HUES64 (cell line): ENCODE data around the gene CHDH.

ENCODE experiments used
- H3K27ac ChIP-seq: 2 replicates; pipeline ENCODE4 v1.7.0; 2013; ENCODE audit warnings: low read depth, low read length, inconsistent platforms
- H3K27me3 ChIP-seq: 2 replicates; pipeline ENCODE4 v1.6.1; 2013; ENCODE audit warnings: mild to moderate bottlenecking, low read length; ENCODE audit not compliant: insufficient read depth
- H3K36me3 ChIP-seq: 2 replicates; pipeline ENCODE4 v1.6.1; 2013; ENCODE audit warnings: mild to moderate bottlenecking, low read length; ENCODE audit not compliant: insufficient read depth
- H3K4me1 ChIP-seq: 2 replicates; pipeline ENCODE4 v1.6.1; 2013; ENCODE audit warnings: mild to moderate bottlenecking, low read length, moderate library complexity; ENCODE audit not compliant: insufficient read depth
- H3K4me3 ChIP-seq: 2 replicates; pipeline ENCODE4 v1.5.1; 2013; ENCODE audit warnings: mild to moderate bottlenecking, low read length, moderate library complexity
- H3K9ac ChIP-seq: 2 replicates; pipeline ENCODE4 v1.6.1; 2013; ENCODE audit warnings: mild to moderate bottlenecking, low read depth, low read length
- H3K9me3 ChIP-seq: 2 replicates; pipeline ENCODE4 v1.6.1; 2013; ENCODE audit warnings: low read depth, low read length; ENCODE audit not compliant: insufficient read depth
- WGBS: fragments of 150-250, 120-280 bp; methylation state at CpG from one replicate; pipeline ENCODE4 v1.1.7; 2013; ENCODE audit warnings: missing lambda C conversion rate; 5-methylcytosine and 5-hydroxymethylcytosine counted together

CHDH gene

DNA sequence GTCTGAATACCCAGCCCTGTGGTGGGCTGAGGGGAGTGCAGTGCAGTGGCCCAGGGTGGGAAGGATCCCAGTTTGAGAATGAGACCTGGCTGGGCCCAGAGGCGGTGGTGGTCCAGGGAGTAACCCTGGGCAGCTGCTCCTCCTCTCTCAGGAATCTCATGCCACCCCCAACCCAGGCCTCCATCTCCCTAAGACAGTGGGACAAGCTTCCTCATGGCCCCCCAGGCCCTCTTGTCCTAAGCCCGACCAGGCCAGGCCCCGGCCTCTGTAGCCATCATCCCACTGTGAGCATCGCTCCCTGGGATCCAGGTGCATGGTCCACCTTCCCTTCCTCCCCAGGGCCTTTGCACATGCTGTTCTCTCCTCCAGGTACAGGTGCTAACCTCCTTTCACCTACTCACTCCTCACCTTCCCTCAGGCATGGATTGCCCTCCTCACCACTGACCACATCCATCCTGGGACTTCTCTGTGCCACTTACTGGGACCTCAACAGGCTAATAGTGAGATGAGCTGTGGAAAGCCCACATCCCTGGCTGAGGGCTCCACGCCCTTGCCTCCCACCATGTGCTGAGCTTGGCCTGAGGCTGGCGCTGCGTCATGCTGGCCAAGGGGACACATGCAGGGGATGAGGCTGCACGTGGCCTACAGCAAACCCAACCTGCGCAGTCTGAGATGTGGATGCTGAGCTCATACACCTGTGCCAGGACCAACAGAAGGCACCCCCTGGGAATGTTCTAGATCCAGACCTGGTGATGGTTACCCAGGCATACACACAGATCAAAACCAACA, 9.9 kb downstream of the CHDH start:
- Histone ChIP-seq H3K4me3 (no peak overlapping the region), H3K4me1 (no peaks in the 10 kb centered on the region), H3K9ac (no peak overlapping the region), H3K27me3 (no peaks in the 10 kb centered on the region), H3K9me3 (no peaks in the 10 kb centered on the region), H3K27ac (no peak overlapping the region), H3K36me3 (peaks cover 5% of the 10 kb centered on the region; the same call in 1 of the 2 replicates)
- 94% methylated on average over 9 of the region's 9 CpGs for WGBS

DNA sequence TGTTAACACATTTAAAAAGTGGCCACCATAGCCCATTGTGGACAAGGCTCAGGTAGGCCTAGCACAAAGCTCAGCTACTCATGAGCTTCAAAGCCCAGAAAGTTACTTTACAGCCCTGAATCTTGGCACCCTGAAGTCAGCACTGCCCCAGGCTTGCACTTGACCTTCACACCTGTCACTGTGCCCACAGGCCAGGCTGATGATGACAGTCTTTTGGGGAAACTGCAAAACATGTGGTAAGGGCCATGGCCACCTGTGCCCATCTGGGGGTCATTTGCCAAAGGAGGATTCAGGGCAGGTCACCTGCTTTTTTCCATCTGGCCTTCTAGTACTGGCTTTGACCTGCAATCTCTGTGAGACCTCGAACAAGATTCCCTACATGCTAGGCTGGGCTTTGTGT, 11.0 kb downstream of the CHDH start:
- no peak overlapping the region for H3K4me3 ChIP-seq
- no peaks in the 10 kb centered on the region for H3K27me3 ChIP-seq
- H3K9me3 ChIP-seq: no peaks in the 10 kb centered on the region
- H3K36me3 ChIP-seq: peaks cover 5% of the 10 kb centered on the region; the same call in 1 of the 2 replicates
- no peaks in the 10 kb centered on the region for H3K4me1 ChIP-seq
- 95% methylated on average over 1 of the region's 1 CpG for WGBS
- H3K9ac ChIP-seq: no peak overlapping the region
- no peak overlapping the region for H3K27ac ChIP-seq

DNA sequence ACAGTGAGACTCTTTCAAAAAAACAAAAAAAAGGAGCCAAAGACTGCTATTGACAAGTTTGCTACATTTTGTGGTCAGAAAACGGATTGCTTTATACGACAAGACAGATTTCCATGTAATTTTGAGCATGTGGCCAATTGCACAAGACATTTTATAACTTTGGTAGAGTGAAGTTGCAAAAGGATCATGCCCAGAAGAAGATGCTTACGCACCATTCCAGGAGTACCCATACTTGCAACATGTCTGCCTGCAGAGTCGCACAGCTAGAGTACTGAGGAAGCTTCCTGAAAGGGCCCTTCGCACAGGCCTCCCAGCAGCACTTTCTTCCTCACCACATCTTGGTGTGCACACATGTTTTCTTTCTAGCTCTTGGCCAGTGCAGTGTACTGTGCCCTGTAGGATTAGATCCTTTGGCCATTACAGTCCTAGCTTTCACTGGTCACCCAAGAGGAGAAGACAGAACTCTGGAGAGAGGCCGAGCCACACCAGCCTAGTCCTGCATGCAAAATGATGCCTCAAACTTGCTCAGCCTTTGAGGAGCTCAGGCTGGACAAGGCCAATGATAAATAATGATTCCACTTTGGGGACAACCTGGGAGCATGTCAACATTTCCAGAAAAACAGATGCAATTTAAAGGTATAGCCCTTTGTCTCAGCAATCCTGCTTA, 11.7 kb downstream of the CHDH start:
- H3K9ac ChIP-seq: no peak overlapping the region
- no peaks in the 10 kb centered on the region for H3K4me1 ChIP-seq
- H3K36me3 ChIP-seq: peaks cover 5% of the 10 kb centered on the region; the same call in 1 of the 2 replicates
- no peaks in the 10 kb centered on the region for H3K27me3 ChIP-seq
- H3K9me3 ChIP-seq: no peaks in the 10 kb centered on the region
- 96% methylated on average over 6 of the region's 6 CpGs for WGBS
- no peak overlapping the region for H3K27ac ChIP-seq
- no peak overlapping the region for H3K4me3 ChIP-seq

DNA sequence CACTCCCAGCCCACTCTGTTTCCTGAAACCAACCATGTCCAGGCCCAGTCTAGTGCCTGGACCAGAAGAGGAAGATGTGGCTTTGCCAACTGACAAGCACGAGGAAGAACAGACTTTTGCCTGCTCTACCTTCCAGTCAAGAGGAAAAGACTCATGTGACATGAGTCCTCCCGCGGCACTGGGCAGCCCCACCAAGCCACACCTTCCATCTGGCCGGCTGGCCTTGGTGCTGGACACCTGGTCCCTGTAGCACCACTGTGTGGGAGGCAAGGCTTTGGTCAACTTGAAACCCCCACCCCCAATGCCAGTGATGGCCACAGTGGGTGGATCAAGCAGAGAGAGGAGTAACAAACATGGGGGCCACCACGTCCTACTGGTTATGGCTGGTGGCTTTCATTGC, 12.5 kb downstream of the CHDH start:
- 93% methylated on average over 5 of the region's 5 CpGs for WGBS
- Histone ChIP-seq H3K9ac (no peak overlapping the region), H3K4me3 (no peak overlapping the region), H3K36me3 (no peaks in the 10 kb centered on the region), H3K27ac (no peak overlapping the region), H3K27me3 (no peaks in the 10 kb centered on the region), H3K4me1 (no peaks in the 10 kb centered on the region), H3K9me3 (no peaks in the 10 kb centered on the region)

DNA sequence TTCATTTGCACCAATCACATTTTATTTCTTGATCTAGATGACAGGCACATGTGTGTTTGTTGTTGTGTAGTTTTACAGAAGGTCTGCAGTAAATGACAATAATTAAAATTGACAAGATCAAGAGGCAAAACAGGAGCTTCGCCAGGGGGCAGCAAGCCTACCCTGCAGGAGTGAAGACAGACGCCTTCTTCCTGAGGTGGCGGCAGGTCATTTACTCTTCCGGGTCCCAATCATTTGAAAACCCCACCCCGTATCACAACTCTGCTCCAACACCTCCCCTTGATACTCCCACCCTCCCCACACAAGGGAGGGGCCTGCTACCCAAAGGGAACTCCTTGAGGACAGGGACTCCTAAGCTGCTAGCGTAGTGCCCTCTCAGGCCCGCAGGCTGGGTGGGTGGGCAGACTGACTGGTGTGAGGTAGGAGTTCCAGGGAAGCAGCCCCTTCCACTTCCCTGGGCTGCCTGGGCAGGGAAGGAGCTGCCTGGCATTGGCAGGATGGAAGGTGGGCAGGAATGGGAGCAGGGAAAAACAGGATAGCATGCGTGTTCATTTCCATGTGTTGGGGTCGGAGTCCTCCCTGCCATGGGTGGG, 13.1 kb downstream of the CHDH start:
- Histone ChIP-seq H3K4me3 (no peak overlapping the region), H3K27me3 (no peaks in the 10 kb centered on the region), H3K36me3 (no peaks in the 10 kb centered on the region), H3K27ac (no peak overlapping the region), H3K9me3 (no peaks in the 10 kb centered on the region), H3K4me1 (no peaks in the 10 kb centered on the region), H3K9ac (no peak overlapping the region)
- WGBS: 91% methylated on average over 9 of the region's 9 CpGs

DNA sequence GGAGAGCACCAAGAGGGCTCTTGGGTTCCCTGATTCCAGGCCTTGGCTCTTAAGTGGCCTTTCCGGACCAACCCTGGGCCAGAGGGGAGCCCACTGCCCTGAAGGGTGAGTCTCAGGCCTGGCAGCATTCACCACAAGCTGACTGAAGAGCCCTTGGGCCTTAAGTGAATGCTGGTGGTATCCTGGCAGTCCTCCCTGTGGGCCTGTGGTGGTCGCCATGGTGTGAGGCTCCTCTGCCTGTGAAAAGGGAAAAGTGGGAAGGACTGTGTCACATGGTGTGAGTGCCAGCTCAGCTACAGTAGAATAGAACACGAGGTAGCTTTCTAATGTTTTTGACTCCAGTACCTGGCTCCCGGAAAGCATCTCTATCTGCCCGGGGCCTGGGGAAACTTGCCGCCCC, 15.3 kb downstream of the CHDH start:
- Histone ChIP-seq H3K27ac (no peak overlapping the region), H3K27me3 (no peaks in the 10 kb centered on the region), H3K36me3 (no peaks in the 10 kb centered on the region), H3K4me1 (no peaks in the 10 kb centered on the region), H3K4me3 (no peak overlapping the region), H3K9ac (no peak overlapping the region), H3K9me3 (no peaks in the 10 kb centered on the region)
- 93% methylated on average over 6 of the region's 6 CpGs for WGBS

GRCh38 chr3:53829605-53830004, 16.6 kb downstream of the CHDH start:
- 85% methylated on average over 2 of the region's 2 CpGs for WGBS
- H3K9ac ChIP-seq: no peak overlapping the region
- H3K9me3 ChIP-seq: no peaks in the 10 kb centered on the region
- no peaks in the 10 kb centered on the region for H3K27me3 ChIP-seq
- no peak overlapping the region for H3K4me3 ChIP-seq
- H3K36me3 ChIP-seq: no peaks in the 10 kb centered on the region
- no peaks in the 10 kb centered on the region for H3K4me1 ChIP-seq
- H3K27ac ChIP-seq: no peak overlapping the region

- Histone ChIP-seq H3K4me1 (no peaks in the 10 kb centered on the region), H3K9ac (no peak overlapping the region), H3K9me3 (no peaks in the 10 kb centered on the region), H3K27me3 (no peaks in the 10 kb centered on the region), H3K4me3 (no peak overlapping the region), H3K27ac (no peak overlapping the region), H3K36me3 (no peaks in the 10 kb centered on the region)
- WGBS: 86% methylated on average over 1 of the region's 1 CpG
Measured at GRCh38 chr3:53828581-53828980, 17.6 kb downstream of the CHDH start.

- no peak overlapping the region for H3K27ac ChIP-seq
- H3K4me3 ChIP-seq: no peak overlapping the region
- no peaks in the 10 kb centered on the region for H3K36me3 ChIP-seq
- H3K9me3 ChIP-seq: no peaks in the 10 kb centered on the region
- H3K27me3 ChIP-seq: no peaks in the 10 kb centered on the region
- H3K9ac ChIP-seq: no peak overlapping the region
- no peaks in the 10 kb centered on the region for H3K4me1 ChIP-seq
- WGBS: 83% methylated on average over 1 of the region's 1 CpG
Measured at GRCh38 chr3:53826048-53826447, 20.2 kb downstream of the CHDH start.

GRCh38 chr3:53824795-53825194, 21.4 kb downstream of the CHDH start:
- H3K4me1 ChIP-seq: no peaks in the 10 kb centered on the region
- H3K36me3 ChIP-seq: peaks cover 6% of the 10 kb centered on the region; the same call in 1 of the 2 replicates
- H3K27me3 ChIP-seq: no peaks in the 10 kb centered on the region
- H3K9me3 ChIP-seq: no peaks in the 10 kb centered on the region
- H3K27ac ChIP-seq: no peak overlapping the region
- H3K9ac ChIP-seq: no peak overlapping the region
- H3K4me3 ChIP-seq: no peak overlapping the region
- WGBS: 88% methylated on average over 4 of the region's 4 CpGs

DNA sequence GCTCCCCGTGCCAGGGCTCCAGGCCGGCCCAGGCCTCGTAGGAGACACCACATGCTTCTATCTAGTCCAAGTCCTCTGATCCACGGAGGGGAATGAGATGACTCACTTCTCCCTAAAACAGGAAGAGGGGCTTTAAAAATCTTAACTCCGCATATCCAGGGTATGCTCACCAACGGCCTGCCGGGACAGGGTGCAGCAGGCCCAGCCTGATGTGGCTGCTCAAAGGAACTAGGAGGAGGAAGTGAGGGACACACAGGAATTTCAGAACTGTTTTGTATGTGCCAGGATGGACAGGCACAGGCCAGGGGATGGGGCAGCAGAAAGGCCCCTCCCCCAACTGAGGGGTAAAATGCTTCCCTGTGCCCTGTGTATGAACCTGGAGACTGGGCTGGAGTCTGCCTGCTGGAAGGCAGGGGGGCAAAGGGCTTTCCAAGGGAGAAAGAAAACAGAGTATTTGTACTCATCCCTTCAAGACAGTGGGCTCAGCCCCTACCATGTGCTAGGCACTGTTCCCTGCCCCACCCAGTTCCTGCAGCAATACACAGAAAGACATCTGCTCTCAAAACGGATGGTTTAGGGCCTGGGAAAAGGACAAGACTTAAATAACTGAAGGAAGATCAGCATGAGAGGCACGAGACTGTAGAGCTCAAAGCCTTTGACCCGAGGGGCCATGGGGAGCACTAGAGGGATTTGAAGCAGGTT, 22.1 kb downstream of the CHDH start:
- H3K36me3 ChIP-seq: peaks cover 8% of the 10 kb centered on the region
- H3K4me1 ChIP-seq: no peaks in the 10 kb centered on the region
- H3K4me3 ChIP-seq: no peak overlapping the region
- H3K27me3 ChIP-seq: no peaks in the 10 kb centered on the region
- H3K9me3 ChIP-seq: no peaks in the 10 kb centered on the region
- no peak overlapping the region for H3K27ac ChIP-seq
- no peak overlapping the region for H3K9ac ChIP-seq
- 73% methylated on average over 10 of the region's 10 CpGs for WGBS
